Activated CD8-positive, alpha-beta T cell treated with anti-CD3 and anti-CD28 coated beads, Interleukin-2, amount 10 ng/mL, durations not matched to agents 7 days and 5 days (primary cell): ENCODE data around the gene RTTN. TPM values are rescaled to one million over a fixed set of nuclear protein-coding genes. Genes with fewer than 3 reads are reported as not detected.
"Not testable (repeated sequence)": the region's sequence is repeated elsewhere in the genome, so short reads cannot be mapped to it uniquely, and the experiment has no call there.

ENCODE experiments used
- ATAC-seq: fragments of 150-1000 bp; cut with Tn5 transposase; one replicate; pipeline ENCODE4 v1.10.0; 2021; ENCODE audit warnings: moderate library complexity
- CTCF ChIA-PET: fragments of 350-600 bp; sonication (Branson Sonifier 250); formaldehyde crosslinking; loops from one replicate; lab custom pipeline; 2021; ENCODE audit warnings: antibody characterized with exemption; lab: Charles Lee
- POLR2A ChIA-PET: fragments of 350-600 bp; sonication (Branson Sonifier 250); formaldehyde crosslinking; loops from one replicate; lab custom pipeline; 2021; ENCODE audit warnings: antibody characterized with exemption; lab: Charles Lee
- DNase-seq: peaks from one replicate; pipeline ENCODE4 v3.0.0-alpha.2; 2020
- H3K27ac Mint-ChIP-seq: one replicate; pipeline ENCODE4 v1.8.0; 2021; ENCODE audit warnings: mild to moderate bottlenecking, mixed read lengths
- H3K27me3 Mint-ChIP-seq: one replicate; pipeline ENCODE4 v1.8.0; 2021; ENCODE audit warnings: low read depth, mixed read lengths
- H3K36me3 Mint-ChIP-seq: one replicate; pipeline ENCODE4 v1.8.0; 2021; ENCODE audit warnings: low read depth, mixed read lengths
- H3K4me1 Mint-ChIP-seq: one replicate; pipeline ENCODE4 v1.8.0; 2021; ENCODE audit warnings: low read depth, mixed read lengths
- H3K4me3 Mint-ChIP-seq: one replicate; pipeline ENCODE4 v1.8.0; 2021; ENCODE audit warnings: mild to moderate bottlenecking, mixed read lengths
- H3K9me3 Mint-ChIP-seq: one replicate; pipeline ENCODE4 v1.8.0; 2022; ENCODE audit warnings: mixed read lengths; ENCODE audit not compliant: insufficient read depth
- total RNA-seq, 2 experiments: library from RNA; stranded (reverse); gene quantifications; one replicate each; pipeline ENCODE4 v1.2.3, GENCODE V29; 2021

The RTTN gene
- 10 to 100 TPM; 30.1 to 30.8 TPM for total RNA-seq

- peaks cover 27% of the 10 kb centered on the region for H3K4me1 Mint-ChIP-seq
- DNase-seq (peak; percentile 94), ATAC-seq (peak; percentile 96)
- peak within 1 kb of the TSS; percentile 99 for H3K27ac Mint-ChIP-seq
- peaks cover 9% of the 10 kb centered on the region for H3K27me3 Mint-ChIP-seq
- peak within 1 kb of the TSS; percentile 90 for H3K4me3 Mint-ChIP-seq
- POLR2A ChIA-PET, result interaction anchor here (0.7 to 0.9 kb wide), 3 partner anchors 11 to 193 kb away, joined by 3 to 7 read pairs (median 4); no protein-coding TSS in a partner anchor
- CTCF ChIA-PET, result interaction anchor here (0.7 to 2.8 kb wide), 4 partner anchors 9 to 228 kb away, joined by 3 to 20 read pairs (median 4); no protein-coding TSS in a partner anchor
- no peaks in the 10 kb centered on the region for H3K9me3 Mint-ChIP-seq
- H3K36me3 Mint-ChIP-seq, result peaks cover 17% of the 10 kb centered on the region
These were observed at the start of gene RTTN for GRCh38 chr18:70205421-70206397. RTTN (minus strand) TSS chr18:70205687; CDS start chr18:70205658, 29 bp downstream.

- Mint-ChIP-seq H3K27ac (no peak overlapping the region), H3K9me3 (no peaks in the 10 kb centered on the region), H3K4me3 (no peak overlapping the region), H3K4me1 (no peaks in the 10 kb centered on the region), H3K36me3 (no peaks in the 10 kb centered on the region), H3K27me3 (peaks cover 5% of the 10 kb centered on the region)
- ATAC-seq, result no peak
- CTCF ChIA-PET, result no interaction called here
- no peak for DNase-seq
- POLR2A ChIA-PET, result no interaction called here
These were observed 45.3 kb upstream of the RTTN start for GRCh38 chr18:70250781-70251180.

- H3K4me1 Mint-ChIP-seq, H3K4me3 Mint-ChIP-seq, H3K27ac Mint-ChIP-seq, POLR2A ChIA-PET, H3K36me3 Mint-ChIP-seq, H3K27me3 Mint-ChIP-seq, DNase-seq, H3K9me3 Mint-ChIP-seq, ATAC-seq, CTCF ChIA-PET: not testable (repeated sequence)
These were observed 44.4 kb upstream of the RTTN start for GRCh38 chr18:70249861-70250260.

- Mint-ChIP-seq H3K9me3 (no peaks in the 10 kb centered on the region), H3K27ac (no peak overlapping the region)
These were observed 43.6 kb upstream of the RTTN start for GRCh38 chr18:70249118-70249517.

GRCh38 chr18:70246061-70246466, 40.6 kb upstream of the RTTN start:
- no peaks in the 10 kb centered on the region for H3K9me3 Mint-ChIP-seq
- POLR2A ChIA-PET, result no interaction called here
- ATAC-seq (no peak), DNase-seq (no peak)
- H3K4me3 Mint-ChIP-seq, result no peak overlapping the region
- no peak overlapping the region for H3K27ac Mint-ChIP-seq
- no peaks in the 10 kb centered on the region for H3K4me1 Mint-ChIP-seq
- CTCF ChIA-PET, result no interaction called here
- peaks cover 9% of the 10 kb centered on the region for H3K27me3 Mint-ChIP-seq
- H3K36me3 Mint-ChIP-seq, result no peaks in the 10 kb centered on the region

More at GRCh38 chr18:70249118-70249517, 43.6 kb upstream of the RTTN start:
- DNase-seq (no peak), ATAC-seq (no peak)
- H3K27me3 Mint-ChIP-seq, result peaks cover 11% of the 10 kb centered on the region
- no peaks in the 10 kb centered on the region for H3K36me3 Mint-ChIP-seq
- CTCF ChIA-PET, result no interaction called here
- no peaks in the 10 kb centered on the region for H3K4me1 Mint-ChIP-seq
- POLR2A ChIA-PET, result no interaction called here
- H3K4me3 Mint-ChIP-seq, result no peak overlapping the region

- no peaks in the 10 kb centered on the region for H3K4me1 Mint-ChIP-seq
- no peak overlapping the region for H3K27ac Mint-ChIP-seq
- ChIA-PET POLR2A (no interaction called here), CTCF (no interaction called here)
- ATAC-seq, result no peak
- H3K36me3 Mint-ChIP-seq, result no peaks in the 10 kb centered on the region
- no peaks in the 10 kb centered on the region for H3K9me3 Mint-ChIP-seq
- no peak overlapping the region for H3K4me3 Mint-ChIP-seq
- H3K27me3 Mint-ChIP-seq, result peaks cover 14% of the 10 kb centered on the region
- DNase-seq, result no peak
These were observed 37.8 kb upstream of the RTTN start for GRCh38 chr18:70243131-70243929.

GRCh38 chr18:70236921-70237320, 31.4 kb upstream of the RTTN start:
- H3K4me1 Mint-ChIP-seq, H3K36me3 Mint-ChIP-seq, H3K9me3 Mint-ChIP-seq, ATAC-seq, CTCF ChIA-PET, H3K27ac Mint-ChIP-seq, DNase-seq, H3K4me3 Mint-ChIP-seq, H3K27me3 Mint-ChIP-seq, POLR2A ChIA-PET: not testable (repeated sequence)

- ATAC-seq (no peak), DNase-seq (no peak)
- Mint-ChIP-seq H3K36me3 (no peaks in the 10 kb centered on the region), H3K4me1 (no peaks in the 10 kb centered on the region), H3K27me3 (peaks cover 5% of the 10 kb centered on the region), H3K4me3 (no peak overlapping the region), H3K9me3 (no peaks in the 10 kb centered on the region), H3K27ac (no peak overlapping the region)
- CTCF ChIA-PET, result no interaction called here
- POLR2A ChIA-PET, result no interaction called here
These were observed 30.0 kb upstream of the RTTN start for GRCh38 chr18:70235478-70235877.

- Mint-ChIP-seq H3K4me1 (no peaks in the 10 kb centered on the region), H3K27ac (no peak overlapping the region), H3K36me3 (no peaks in the 10 kb centered on the region), H3K4me3 (no peak overlapping the region), H3K27me3 (peaks cover 5% of the 10 kb centered on the region), H3K9me3 (no peaks in the 10 kb centered on the region)
- no peak for DNase-seq
- CTCF ChIA-PET, result no interaction called here
- no peak for ATAC-seq
- POLR2A ChIA-PET, result no interaction called here
These were observed 29.4 kb upstream of the RTTN start for GRCh38 chr18:70234667-70235459.

GRCh38 chr18:70233974-70234373, 28.5 kb upstream of the RTTN start:
- H3K4me3 Mint-ChIP-seq, result no peak overlapping the region
- peaks cover 6% of the 10 kb centered on the region for H3K27me3 Mint-ChIP-seq
- ChIA-PET CTCF (no interaction called here), POLR2A (no interaction called here)
- H3K36me3 Mint-ChIP-seq, result no peaks in the 10 kb centered on the region
- ATAC-seq, result no peak
- no peak overlapping the region for H3K27ac Mint-ChIP-seq
- no peaks in the 10 kb centered on the region for H3K9me3 Mint-ChIP-seq
- DNase-seq, result no peak
- H3K4me1 Mint-ChIP-seq, result no peaks in the 10 kb centered on the region

- H3K27me3 Mint-ChIP-seq, result peaks cover 4% of the 10 kb centered on the region
- CTCF ChIA-PET, result no interaction called here
- peaks cover 2% of the 10 kb centered on the region for H3K4me1 Mint-ChIP-seq
- DNase-seq, result no peak
- H3K4me3 Mint-ChIP-seq, result no peak overlapping the region
- peaks cover 5% of the 10 kb centered on the region for H3K9me3 Mint-ChIP-seq
- no peaks in the 10 kb centered on the region for H3K36me3 Mint-ChIP-seq
- no peak overlapping the region for H3K27ac Mint-ChIP-seq
- POLR2A ChIA-PET, result no interaction called here
- no peak for ATAC-seq
These were observed 26.8 kb upstream of the RTTN start for GRCh38 chr18:70232261-70232660.
